ENCODE measurements around the gene IGLL5.

DNA sequence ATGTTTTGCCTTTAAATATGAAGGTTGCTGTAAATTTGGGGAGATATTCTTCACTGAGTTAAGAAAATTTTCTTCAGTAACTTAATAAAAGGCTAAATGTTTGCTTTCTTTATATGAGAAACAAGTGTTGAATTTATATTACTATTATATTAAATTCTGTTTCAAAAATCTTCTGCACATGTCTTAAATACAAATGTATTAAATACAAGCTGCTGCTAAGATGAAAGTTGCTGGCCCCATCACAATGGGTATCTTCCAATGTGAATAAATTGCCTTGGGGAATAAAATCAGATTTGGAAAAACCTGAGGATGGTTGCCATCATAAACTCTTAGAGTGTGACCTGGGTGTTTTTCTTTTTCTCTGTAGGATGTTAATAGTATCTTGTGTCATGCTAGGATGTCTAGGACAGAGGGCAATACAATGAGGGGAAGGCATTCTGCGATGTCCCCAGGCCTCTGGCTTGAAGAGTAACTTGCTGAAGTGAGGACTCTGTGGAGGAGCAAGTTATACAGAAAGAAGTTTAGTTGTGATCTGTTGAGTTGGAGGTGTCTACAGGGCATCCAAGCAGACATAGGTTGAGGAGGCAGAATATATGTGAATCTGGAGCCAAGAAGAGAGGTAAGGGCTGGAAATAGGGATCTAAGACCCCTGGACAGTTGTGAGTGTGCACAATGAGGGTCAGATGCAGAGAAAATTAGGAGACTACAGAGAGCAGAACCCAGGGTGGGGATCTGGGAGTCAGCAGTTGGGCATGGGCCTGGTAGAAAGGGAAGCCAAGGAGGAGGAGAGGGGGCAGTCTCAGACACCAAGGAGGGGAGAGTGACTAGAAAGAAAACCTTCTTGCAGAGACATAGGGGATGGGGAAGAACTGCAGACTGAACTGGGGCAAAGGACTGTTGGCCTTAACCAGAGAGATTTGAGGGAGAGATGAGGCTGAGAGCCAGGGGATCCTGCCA, 4.8 kb downstream of the IGLL5 start:
- no peak for TF ChIP-seq EZH2 (IDR thresholded peaks at IDR 0.05; ENCODE audit: insufficient read depth, poor library complexity, severe bottlenecking)
- TF ChIP-seq EZH2phosphoT487 (IDR thresholded peaks at IDR 0.05; ENCODE audit: insufficient read depth, low read depth), result no peak
